NCI-H1092 (cell line): ENCODE measurements around the gene DCTN3.

Source experiments
- DNase-seq: peaks from one replicate; lab custom pipeline; 2025; lab: John Stamatoyannopoulos, UW

DCTN3 gene

DNA sequence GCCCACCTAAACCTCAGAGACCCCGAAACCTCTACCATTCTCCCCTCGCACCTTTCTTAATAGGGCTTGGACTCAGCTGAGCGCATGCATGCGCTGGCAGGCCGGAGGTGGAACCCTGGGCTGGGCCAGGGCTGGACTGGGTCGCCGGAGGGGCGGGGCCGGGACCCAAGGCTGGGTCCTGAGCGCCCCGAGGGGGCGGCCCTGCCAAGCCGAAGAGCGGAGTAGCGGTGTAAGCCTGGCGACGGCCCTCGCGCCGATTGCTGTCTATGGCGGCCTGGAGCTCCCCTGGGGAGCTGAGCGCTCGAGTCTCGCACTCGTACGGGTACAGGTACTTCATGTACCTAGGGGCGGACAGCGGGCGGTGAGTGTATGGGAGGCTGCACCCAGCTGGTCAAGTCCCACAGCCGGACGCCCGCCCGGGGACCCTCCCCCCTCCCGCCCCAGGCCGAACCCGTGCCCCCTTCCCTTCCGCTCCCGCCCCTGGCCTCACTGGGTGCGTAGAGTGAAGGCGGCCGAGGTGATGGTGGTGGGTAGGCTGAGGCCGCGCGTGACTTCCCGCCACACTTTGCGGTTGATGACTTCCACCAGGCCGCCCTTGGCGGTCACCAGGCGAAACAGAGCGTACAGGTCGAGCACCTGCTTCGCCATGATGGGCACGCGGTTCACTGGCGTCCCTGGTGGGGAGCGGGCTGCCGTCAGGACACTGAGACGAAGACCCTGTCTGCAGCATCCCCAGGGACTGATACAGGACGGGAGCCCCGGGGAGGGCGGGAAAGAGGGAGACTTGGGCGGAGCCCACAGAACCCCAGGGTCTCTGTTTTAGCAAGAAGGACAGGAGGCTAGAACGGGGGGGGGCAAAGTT, 3.3 kb upstream of the DCTN3 start:
- DNase-seq: no peak

DNA sequence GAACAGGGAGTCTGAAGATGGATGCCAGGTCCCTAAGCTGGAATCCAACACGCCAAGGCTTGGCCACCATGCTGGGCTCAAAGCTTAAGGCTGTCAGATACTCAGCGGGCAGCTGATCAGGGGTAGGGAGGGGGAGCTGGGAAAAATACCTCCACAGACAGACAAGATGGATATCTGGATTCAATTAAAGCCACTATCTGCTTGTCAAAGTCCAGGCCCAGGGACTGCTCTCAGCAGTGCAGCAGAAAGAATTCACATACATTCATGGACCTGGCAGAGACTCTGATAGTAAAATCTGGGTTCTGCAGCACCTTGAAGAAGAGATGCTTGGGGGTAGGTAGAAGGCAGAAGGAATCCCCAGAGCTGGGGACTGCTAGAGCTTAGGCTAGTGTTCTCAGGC, 5.2 kb downstream of the DCTN3 start:
- no peak for DNase-seq

DNA sequence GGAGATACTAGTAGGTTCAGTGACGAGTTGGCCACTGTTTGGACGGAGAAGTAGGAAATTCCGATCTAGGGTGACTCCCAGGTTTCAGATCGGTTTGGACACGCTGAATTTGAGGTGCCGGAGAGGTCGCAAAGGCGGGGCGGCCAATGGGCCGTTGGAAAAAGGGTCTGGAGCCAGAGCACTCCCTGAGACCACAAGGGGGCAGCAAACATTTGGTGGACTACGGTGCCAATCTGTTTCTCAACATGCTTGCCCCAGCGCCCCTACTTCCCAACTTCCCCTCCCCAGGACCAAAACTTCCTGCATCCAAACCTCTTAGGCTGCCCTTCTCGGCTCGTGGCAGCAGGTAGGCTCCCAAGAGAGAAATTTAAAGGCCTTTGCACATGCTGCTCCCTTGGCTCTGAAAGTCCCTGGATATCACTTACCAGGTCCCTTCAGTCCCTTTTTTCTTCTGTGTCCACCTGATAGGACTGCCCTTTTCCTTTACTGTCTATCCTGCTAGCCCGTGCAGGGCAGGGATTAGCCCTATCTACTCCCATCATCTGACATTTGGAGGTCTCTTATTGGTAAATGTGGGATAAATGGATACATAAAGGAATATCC, 7.4 kb downstream of the DCTN3 start:
- DNase-seq: peak; percentile 90

DNA sequence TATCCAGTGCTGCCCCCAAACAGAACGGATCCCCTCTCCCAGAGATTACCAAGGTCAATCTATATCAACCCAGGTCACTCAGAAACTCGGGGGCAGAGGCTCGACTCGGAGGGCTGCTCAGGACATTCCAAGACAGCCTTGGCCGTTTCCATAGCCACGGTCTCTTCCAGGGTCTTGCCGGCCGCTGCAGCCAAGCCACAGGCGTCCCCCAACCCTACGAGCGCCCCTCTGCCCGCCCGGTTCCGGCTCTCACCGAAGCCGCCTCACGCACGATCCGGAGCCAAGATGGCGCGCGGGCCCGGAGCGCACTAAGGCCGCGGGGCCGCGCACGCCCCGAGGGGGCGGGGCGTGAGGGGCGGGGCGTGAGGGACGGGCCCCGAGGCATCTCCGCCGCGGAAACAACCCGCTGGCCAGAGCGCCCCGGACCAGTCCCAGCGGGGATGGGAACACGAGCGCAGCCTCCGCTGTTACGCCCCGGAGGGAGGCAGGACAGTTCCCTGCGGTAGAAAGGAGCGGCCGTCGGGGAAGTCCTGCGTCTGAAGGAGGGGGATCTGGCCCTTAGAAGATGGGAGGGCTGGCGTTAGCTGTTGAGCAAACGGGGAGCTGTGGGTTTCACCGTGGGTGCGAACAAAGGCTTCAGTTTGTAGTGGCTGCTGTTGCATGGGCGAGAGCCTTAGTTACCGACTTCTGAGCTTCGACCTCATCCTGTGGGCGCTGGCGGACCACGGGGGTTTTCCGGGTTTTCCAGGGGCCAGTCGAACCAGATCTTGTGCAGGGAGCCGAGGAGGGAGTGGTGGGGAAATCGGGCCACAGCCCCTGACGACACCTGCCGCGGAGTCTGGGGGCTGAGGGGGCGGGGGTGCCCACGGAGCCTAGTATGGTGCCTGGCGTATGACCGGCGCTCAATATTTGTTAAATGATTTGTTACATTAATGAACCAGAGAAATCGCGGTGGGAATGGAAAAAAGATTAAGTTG, 8.2 kb downstream of the DCTN3 start, which contains the start of gene RPP25L:
TSS of gene RPP25L (minus strand) at position 287 of the 977 bp plus-strand sequence. CDS start 801 bp downstream, outside the sequence.
- DNase-seq: peak; percentile 78

GRCh38 chr9:34611251-34611810, 9.0 kb downstream of the DCTN3 start:
- no peak for DNase-seq

DNA sequence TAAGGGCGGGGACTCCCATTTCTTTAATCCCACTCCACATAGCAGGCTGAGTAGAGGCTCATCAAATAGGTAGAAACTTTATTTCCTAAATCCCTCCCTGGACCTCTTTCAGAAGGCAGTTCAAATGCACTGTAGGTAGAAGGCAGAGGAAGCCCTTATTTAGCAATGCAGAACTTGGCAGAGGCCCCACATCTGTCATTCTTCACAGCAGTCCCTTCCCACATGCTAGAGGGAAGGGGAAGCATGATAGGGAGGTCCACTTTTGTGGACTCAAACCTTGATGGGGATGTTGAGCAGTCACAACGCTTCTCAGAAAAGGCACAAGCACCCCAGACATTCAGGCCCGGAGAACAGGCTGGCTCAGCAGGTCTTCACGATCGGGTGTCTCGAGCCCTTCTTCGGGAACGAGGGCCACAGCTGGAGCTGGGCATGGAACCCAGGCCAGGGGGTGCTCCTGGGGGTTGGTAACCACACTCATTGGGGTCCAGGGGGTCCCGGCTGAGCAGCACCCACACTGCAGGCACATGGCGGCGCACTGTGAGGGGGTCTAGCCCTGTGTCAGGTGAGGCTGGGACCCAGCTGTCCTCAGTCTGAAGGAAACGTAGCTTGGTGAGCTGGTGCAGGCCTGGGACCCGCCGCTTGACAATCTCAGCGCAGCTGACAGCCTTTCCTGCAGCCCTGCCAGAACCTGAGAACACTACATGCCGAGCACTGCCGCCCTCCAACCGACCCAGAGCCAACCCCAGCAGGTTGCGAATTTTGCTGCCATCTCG, 9.7 kb downstream of the DCTN3 start:
- DNase-seq: no peak

- no peak for DNase-seq
Measured at GRCh38 chr9:34607331-34607730, 13.0 kb downstream of the DCTN3 start.

DNA sequence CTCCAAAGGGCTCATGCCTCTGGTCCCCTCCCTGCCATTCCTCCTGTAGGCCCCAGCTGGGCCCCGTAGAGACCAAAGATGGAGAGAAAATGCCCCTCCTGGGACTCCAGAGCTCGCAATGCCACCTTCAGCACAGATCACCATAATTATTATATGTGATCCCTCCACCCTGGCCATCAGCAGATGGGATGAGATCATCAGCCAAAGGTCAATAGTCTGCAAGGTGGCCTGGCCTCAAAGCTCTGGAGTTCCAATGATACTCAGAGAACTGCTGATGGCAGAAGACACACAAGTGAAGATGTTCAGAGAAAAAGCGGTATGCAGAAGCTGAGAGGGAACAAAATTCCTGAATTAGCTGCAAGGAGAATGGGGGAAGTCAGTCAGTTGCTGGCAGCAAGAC, 13.4 kb downstream of the DCTN3 start:
- no peak for DNase-seq

GRCh38 chr9:34606190-34606589, 14.1 kb downstream of the DCTN3 start:
- no peak for DNase-seq

DNA sequence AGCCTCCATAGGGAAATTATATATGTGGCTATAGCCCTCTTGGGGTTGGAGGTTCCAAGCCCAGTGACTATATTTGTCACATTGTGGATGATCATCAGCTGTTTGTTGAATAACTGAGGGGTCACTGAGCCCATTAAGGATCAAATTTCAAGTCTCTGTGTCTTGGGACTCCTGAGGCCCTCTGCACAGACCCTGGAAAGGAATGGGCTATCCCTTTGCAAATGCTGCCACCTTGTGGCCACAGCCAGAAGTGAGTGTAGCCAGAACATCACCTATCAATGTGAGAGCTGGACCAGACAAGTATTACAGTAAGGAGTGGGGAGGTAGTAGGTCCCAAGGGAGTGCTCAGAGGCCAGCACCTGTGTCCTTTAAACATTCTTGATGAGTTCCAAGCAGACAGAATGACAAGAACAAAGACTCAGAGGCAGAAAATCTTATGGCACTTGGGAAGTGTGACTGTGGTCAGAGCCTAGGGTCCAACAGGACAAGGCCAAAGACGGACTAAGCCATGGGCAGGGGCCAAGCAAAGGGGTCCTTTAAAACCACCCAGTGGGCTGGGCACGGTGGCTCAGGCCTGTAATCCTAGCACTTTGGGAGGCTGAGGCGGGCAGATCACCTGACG, 16.6 kb downstream of the DCTN3 start:
- DNase-seq: peak; percentile 71

DNA sequence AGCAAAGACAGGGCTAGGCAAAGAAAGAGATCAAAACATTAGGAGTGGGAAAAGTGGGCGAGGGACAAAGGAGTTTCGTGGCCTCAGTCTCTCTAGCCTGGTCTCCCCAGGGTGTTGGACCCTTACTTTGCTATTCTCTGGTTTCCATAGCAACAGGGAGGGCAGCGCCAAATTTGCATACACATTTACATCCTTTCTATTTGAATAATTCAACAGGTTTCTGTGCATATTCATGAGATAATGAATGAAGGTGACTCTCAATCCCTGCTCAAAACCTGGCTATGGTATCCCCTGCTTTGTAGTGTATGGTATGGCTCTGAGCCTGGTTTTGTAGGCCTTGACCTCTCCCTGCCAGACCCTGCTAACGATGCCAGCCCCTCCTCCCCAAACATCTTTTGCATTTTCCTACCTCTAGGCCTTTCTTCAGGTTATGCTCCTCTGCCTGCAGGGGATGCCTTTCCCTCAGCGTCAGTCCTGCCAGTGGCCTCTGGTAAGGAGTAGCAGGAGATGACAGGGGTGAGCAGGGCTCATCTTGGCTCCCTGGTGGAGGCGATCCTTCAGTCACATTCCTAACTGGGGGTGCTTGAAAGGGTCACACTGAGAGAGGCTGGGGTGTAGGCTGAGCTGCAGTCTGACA, 18.2 kb downstream of the DCTN3 start:
- no peak for DNase-seq

GRCh38 chr9:34600908-34601307, 19.4 kb downstream of the DCTN3 start:
- DNase-seq: no peak

DNA sequence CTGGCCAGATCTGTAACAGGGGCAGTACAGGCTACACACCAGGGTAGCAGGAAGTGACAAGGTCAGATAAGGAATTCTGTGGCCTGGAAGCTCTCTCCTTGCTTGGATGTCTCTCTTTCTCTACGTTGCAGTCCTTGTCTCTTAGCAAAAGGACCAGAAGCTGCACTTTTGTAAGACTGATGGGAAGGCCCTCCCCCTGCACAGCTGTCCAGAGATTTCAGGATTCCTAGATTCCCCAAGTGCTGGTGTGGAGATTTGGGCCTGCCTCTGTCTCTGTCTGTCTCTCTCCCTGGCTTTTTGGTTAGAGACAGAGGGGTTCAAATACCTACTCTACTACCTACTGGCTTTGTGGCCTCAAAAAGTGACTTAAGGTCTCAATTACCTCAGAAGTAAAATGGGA, 20.7 kb downstream of the DCTN3 start:
- no peak for DNase-seq

DNA sequence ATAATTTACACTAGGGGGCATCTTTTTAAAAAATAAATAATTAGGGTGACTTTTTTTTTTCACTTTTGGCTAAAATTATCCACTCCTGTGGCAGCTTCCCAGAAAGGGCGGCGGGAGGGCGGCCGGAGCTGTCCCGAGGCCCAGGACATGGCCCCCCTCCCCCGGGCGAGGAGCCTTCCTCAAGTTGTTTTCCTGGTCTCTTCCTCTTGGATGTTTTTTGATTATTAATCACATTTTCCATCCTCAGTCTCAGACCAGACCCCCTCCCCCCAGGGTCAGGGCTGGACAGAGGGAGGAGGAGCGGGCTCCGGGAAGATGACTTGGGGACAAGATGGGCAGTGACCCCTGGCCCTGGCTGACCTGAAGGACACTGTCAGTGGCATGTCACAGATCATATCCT, 26.1 kb downstream of the DCTN3 start:
- no peak for DNase-seq

GRCh38 chr9:34592895-34593601, 27.2 kb downstream of the DCTN3 start:
- DNase-seq: no peak

DNA sequence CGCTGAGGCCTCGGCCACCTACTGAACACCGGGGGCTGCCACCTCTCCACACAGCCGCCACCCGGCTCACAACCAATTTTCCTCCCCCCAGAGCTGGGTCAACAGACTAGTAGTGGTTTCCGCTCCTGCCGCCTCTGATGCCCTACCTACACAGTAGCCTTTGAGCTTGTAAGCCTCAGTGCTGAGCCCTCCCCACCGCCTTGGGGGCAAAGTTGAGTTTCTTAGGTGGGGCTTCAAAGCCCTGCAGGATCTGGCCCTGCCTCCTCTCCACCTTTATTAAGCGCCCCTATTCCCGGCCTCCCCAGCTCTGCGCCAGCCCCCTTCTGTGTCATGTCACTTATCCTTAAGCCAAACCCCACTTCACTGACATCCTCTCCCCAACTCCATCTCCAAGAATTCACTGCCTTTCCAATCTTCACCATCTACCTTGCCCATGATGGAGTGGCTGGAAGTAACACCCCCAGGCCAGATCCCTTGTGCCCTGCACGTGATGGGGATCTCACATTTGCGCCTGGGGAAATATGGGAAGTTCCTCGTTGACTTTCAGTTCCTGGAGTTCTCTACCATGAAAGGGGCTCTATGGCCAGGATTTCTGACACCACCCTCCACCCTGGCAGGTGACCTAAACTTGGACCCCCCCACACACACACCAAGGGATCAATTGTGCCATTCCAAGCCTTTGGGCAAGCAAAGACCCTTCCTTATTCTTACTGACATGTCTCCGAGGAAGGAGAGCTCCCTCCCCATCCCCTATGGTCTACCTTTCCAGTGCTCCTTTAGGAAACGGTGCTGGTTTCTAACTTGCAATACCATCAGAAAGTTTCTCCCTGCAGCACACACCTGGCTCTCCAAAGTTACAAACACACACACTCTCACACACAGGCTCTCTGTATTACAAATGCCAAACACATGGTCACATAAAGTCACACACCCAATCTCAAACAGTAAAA, 28.1 kb downstream of the DCTN3 start:
- DNase-seq: no peak

- DNase-seq: peak; percentile 58
Measured at GRCh38 chr9:34591248-34591916, 28.9 kb downstream of the DCTN3 start.
